Parathyroid adenoma (tissue), 2 donors: ENCODE data around the gene DLGAP1.

Experiments
- H2AFZ ChIP-seq: fragments of 300-600 bp; sonication (generic); one replicate; pipeline ENCODE4 v1.7.0; 2017; ENCODE audit warnings: antibody characterized with exemption, mild to moderate bottlenecking
- H3K27ac ChIP-seq: fragments of 300-600 bp; sonication (generic); one replicate; pipeline ENCODE4 v1.7.0; 2017
- H3K27me3 ChIP-seq: fragments of 300-600 bp; sonication (generic); one replicate; pipeline ENCODE4 v1.7.0; 2017; ENCODE audit warnings: low read length; ENCODE audit not compliant: control insufficient read depth, insufficient read depth
- H3K36me3 ChIP-seq: fragments of 300-600 bp; sonication (generic); one replicate; pipeline ENCODE4 v1.7.0; 2017; ENCODE audit warnings: low read length; ENCODE audit not compliant: control insufficient read depth, insufficient read depth
- H3K4me1 ChIP-seq: fragments of 300-600 bp; sonication (generic); one replicate; pipeline ENCODE4 v1.7.0; 2017; ENCODE audit warnings: control low read depth
- H3K4me2 ChIP-seq: fragments of 300-600 bp; sonication (generic); one replicate; pipeline ENCODE4 v1.7.0; 2017; ENCODE audit warnings: low read length
- H3K4me3 ChIP-seq: fragments of 300-600 bp; sonication (generic); one replicate; pipeline ENCODE4 v1.7.0; 2017; ENCODE audit warnings: low read depth, low read length
- H3K79me2 ChIP-seq: fragments of 300-600 bp; sonication (generic); one replicate; pipeline ENCODE4 v1.7.0; 2017; ENCODE audit warnings: control low read depth
- H3K9ac ChIP-seq: fragments of 300-600 bp; sonication (generic); one replicate; pipeline ENCODE4 v1.7.0; 2017; ENCODE audit warnings: mild to moderate bottlenecking
- H3K9me3 ChIP-seq: fragments of 300-600 bp; sonication (generic); one replicate; pipeline ENCODE4 v1.7.0; 2017; ENCODE audit warnings: low read length; ENCODE audit not compliant: control insufficient read depth
- TF ChIP-seq, protein P1 (sequence below): fragments of 300-600 bp; sonication (generic); IDR thresholded peaks from one replicate; pipeline ENCODE4 v1.7.0; 2017; ENCODE audit warnings: antibody characterized with exemption, mild to moderate bottlenecking
- donor health status: primary hyperparathyroidism.

Gene DLGAP1

GRCh38 chr18:3494245-3494526, 960.9 kb downstream of the DLGAP1 start:
- H3K36me3 ChIP-seq, result no peaks in the 10 kb centered on the region
- no peak overlapping the region for H3K27ac ChIP-seq
- TF ChIP-seq, protein P1, sequence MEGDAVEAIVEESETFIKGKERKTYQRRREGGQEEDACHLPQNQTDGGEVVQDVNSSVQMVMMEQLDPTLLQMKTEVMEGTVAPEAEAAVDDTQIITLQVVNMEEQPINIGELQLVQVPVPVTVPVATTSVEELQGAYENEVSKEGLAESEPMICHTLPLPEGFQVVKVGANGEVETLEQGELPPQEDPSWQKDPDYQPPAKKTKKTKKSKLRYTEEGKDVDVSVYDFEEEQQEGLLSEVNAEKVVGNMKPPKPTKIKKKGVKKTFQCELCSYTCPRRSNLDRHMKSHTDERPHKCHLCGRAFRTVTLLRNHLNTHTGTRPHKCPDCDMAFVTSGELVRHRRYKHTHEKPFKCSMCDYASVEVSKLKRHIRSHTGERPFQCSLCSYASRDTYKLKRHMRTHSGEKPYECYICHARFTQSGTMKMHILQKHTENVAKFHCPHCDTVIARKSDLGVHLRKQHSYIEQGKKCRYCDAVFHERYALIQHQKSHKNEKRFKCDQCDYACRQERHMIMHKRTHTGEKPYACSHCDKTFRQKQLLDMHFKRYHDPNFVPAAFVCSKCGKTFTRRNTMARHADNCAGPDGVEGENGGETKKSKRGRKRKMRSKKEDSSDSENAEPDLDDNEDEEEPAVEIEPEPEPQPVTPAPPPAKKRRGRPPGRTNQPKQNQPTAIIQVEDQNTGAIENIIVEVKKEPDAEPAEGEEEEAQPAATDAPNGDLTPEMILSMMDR, result no peak
- no peaks in the 10 kb centered on the region for H3K9me3 ChIP-seq
- H3K4me2 ChIP-seq, result no peak overlapping the region
- no peaks in the 10 kb centered on the region for H3K4me1 ChIP-seq
- H3K27me3 ChIP-seq, result peaks cover 3% of the 10 kb centered on the region
- H3K9ac ChIP-seq, result no peak overlapping the region
- H3K4me3 ChIP-seq, result no peak overlapping the region
- H2AFZ ChIP-seq, result no peak overlapping the region
- no peaks in the 10 kb centered on the region for H3K79me2 ChIP-seq

DNA sequence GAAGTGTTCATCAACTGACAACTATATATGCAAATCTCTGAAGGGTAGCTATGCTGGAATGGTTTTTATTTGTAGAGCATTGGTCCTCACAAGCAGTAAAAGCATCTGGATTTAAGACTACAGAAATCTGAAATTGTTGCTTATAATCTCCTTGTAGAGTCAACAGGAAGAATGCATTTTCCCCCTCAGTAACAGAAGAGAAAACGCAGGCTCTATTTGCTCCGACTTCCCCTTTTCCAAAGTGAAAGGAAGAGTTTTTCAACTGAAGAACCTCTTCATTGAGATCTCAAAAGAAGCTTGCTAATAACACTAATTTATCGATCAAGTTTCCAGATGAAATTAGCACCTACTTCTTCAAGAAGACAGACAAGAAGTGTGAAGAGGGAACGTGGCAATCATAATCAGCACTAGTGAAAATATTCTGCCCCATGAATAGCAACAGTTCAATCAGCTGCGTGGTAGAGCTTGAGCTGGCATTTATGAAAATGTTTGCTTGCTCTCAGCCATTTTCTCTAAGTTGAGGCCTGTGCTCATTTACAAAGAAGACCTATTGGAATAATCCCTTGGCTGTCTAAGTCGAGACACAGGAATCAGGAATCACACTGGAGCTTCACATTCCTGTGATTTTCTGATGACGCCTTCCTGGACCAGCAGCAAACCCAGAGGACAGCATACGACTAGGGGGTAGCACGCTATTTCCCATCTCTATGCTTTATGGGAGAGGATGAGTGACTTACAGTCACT, 961.4 kb downstream of the DLGAP1 start:
- Histone ChIP-seq H3K9ac (no peak overlapping the region), H3K27me3 (peaks cover 2% of the 10 kb centered on the region), H3K4me1 (no peaks in the 10 kb centered on the region), H3K27ac (no peak overlapping the region), H3K36me3 (no peaks in the 10 kb centered on the region), H3K4me3 (no peak overlapping the region), H3K79me2 (no peaks in the 10 kb centered on the region), H3K9me3 (no peaks in the 10 kb centered on the region), H3K4me2 (no peak overlapping the region), H2AFZ (no peak overlapping the region)
- TF ChIP-seq, protein P1, result no peak

- H3K79me2 ChIP-seq, result no peaks in the 10 kb centered on the region
- no peaks in the 10 kb centered on the region for H3K36me3 ChIP-seq
- no peak overlapping the region for H3K27ac ChIP-seq
- no peaks in the 10 kb centered on the region for H3K27me3 ChIP-seq
- TF ChIP-seq, protein P1, result no peak
- no peak overlapping the region for H3K9ac ChIP-seq
- H3K9me3 ChIP-seq, result no peaks in the 10 kb centered on the region
- no peak overlapping the region for H3K4me3 ChIP-seq
- no peaks in the 10 kb centered on the region for H3K4me1 ChIP-seq
- H3K4me2 ChIP-seq, result no peak overlapping the region
- H2AFZ ChIP-seq, result no peak overlapping the region
Measured at GRCh38 chr18:3492721-3493120, 962.4 kb downstream of the DLGAP1 start.

DNA sequence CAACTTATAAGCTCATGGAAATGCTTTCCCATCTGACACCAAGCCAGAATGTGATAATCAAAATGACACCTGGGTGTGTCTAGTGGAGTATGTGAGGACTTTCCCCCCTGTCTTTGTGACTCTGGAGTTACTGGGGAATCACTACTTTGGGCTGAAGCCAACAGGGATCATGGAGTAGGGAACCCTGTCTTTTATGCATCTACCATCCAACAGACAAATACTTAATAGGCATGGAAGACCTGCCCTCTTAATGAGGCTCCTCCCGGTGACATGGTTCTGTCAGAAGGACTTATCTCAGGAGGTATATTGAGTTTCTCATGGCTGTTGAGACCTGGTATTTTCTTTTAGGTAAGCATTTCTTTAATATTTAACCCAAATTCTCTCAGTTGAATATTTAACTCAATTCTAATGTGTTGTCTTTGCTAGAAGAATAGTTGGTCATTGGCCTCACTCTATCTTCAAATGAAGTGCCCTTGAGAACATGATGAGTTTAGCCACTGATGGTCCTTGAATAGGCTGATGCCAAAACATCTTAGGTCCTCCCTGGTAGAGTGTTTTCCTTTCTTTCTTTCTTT, 963.0 kb downstream of the DLGAP1 start:
- Histone ChIP-seq H3K9me3 (no peaks in the 10 kb centered on the region), H3K79me2 (no peaks in the 10 kb centered on the region), H3K27me3 (no peaks in the 10 kb centered on the region), H3K9ac (no peak overlapping the region), H3K4me3 (no peak overlapping the region), H2AFZ (no peak overlapping the region), H3K36me3 (no peaks in the 10 kb centered on the region), H3K27ac (no peak overlapping the region), H3K4me1 (no peaks in the 10 kb centered on the region), H3K4me2 (no peak overlapping the region)
- TF ChIP-seq, protein P1, result no peak

DNA sequence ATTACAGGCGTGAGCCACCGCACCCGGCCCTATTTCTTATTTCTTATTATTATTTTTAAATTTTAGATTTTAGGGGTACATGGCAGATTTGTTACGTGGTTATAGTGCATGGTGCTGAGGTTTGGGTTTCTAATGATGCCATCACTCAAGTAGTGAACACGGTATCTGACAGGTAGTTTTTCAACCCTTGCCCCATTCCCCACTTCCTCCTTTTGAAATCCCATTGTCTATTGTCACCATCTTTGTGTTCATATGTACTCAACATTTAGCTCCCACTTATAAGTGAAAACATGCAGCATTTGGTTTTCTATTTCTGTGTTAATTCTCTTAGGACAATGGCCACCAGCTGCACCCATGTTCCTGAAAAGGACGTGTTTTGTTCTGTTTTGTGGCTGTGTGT, 965.6 kb downstream of the DLGAP1 start:
- H2AFZ ChIP-seq, result no peak overlapping the region
- no peaks in the 10 kb centered on the region for H3K4me1 ChIP-seq

More for the DNA sequence above, 965.6 kb downstream of the DLGAP1 start:
- no peaks in the 10 kb centered on the region for H3K27me3 ChIP-seq
- no peaks in the 10 kb centered on the region for H3K9me3 ChIP-seq
- no peaks in the 10 kb centered on the region for H3K79me2 ChIP-seq
- no peak overlapping the region for H3K4me2 ChIP-seq
- no peak overlapping the region for H3K4me3 ChIP-seq
- no peak overlapping the region for H3K9ac ChIP-seq
- H3K36me3 ChIP-seq, result no peaks in the 10 kb centered on the region
- TF ChIP-seq, protein P1, result no peak
- H3K27ac ChIP-seq, result no peak overlapping the region
